Gastroesophageal sphincter (tissue), 4 donors: Measurements from ENCODE around the gene PDZD11. TPM values are rescaled to one million over a fixed set of nuclear protein-coding genes. Genes with fewer than 3 reads are reported as not detected.
"Not testable (repeated sequence)": the region's sequence is repeated elsewhere in the genome, so short reads cannot be mapped to it uniquely, and the experiment has no call there.

Experiments used
- ATAC-seq: fragments of 150-250 bp; one replicate; pipeline ENCODE4 v1.9.1; 2016; ENCODE audit warnings: mild to moderate bottlenecking, moderate library complexity
- H3K27ac ChIP-seq, 4 donors: fragments of 200-600 bp; sonication (generic) in 3 of 4; 1 replicate in 3 of 4; 2 replicates in 1 of 4; pipeline ENCODE4 v1.5.1; 2016 to 2019
- H3K27me3 ChIP-seq: fragments of 200-600 bp; sonication (generic); one replicate; pipeline ENCODE4 v1.5.1; 2019
- H3K36me3 ChIP-seq, 2 donors: fragments of 200-600 bp; sonication (generic); one replicate each; pipeline ENCODE4 v1.5.1; 2019; ENCODE audit warnings: control low read depth in 1 of 2
- H3K4me1 ChIP-seq, 3 donors: fragments of 200-600 bp; sonication (generic); 1 replicate in 2 of 3; 2 replicates in 1 of 3; pipeline ENCODE4 v1.5.1; 2016 to 2019; ENCODE audit warnings: control low read depth in 2 of 3
- H3K4me3 ChIP-seq, 2 donors: fragments of 200-600 bp; sonication (generic); one replicate each; pipeline ENCODE4 v1.5.1; 2019; ENCODE audit warnings: mild to moderate bottlenecking in 1 of 2, moderate library complexity in 1 of 2
- H3K9me3 ChIP-seq, 3 donors: fragments of 200-600 bp; sonication (generic); one replicate each; pipeline ENCODE4 v1.5.1; 2017 to 2019; ENCODE audit warnings: control low read depth in 2 of 3
- EP300 ChIP-seq: sonication (generic); formaldehyde crosslinking; IDR thresholded peaks from one replicate; pipeline ENCODE4 v1.6.1; 2017; ENCODE audit warnings: antibody characterized with exemption, mild to moderate bottlenecking
- POLR2A ChIP-seq, 2 donors: fragments of 450-650 bp; IDR thresholded peaks; one replicate each; pipeline ENCODE4 v1.6.1; 2017; ENCODE audit warnings: antibody characterized with exemption in 2 of 2, mild to moderate bottlenecking in 2 of 2, moderate library complexity in 1 of 2
- POLR2AphosphoS5 ChIP-seq: sonication (generic); formaldehyde crosslinking; IDR thresholded peaks from one replicate; pipeline ENCODE4 v1.6.1; 2017; ENCODE audit warnings: antibody characterized with exemption
- WGBS, 2 donors: methylation state at CpG; one replicate each; pipeline ENCODE4 v1.1.5; 2018; ENCODE audit warnings: low coverage in 1 of 2; 5-methylcytosine and 5-hydroxymethylcytosine counted together
- total RNA-seq, 4 donors: library from RNA; depleted of rRNA; stranded (reverse); fragments of >200 nt; gene quantifications; one replicate each; pipeline ENCODE4 v1.1.0, GENCODE V29; 2016
- TF ChIP-seq, protein P1 (sequence below), 4 experiments: fragments of 200-600 bp in 2 of 4; fragments of 450-650 bp in 2 of 4; sonication (generic) in 1 of 4; IDR thresholded peaks; one replicate each; pipeline ENCODE4 v1.5.1; 2017 to 2019; ENCODE audit warnings: antibody characterized with exemption in 4 of 4, mild to moderate bottlenecking in 2 of 4, moderate library complexity in 2 of 4

PDZD11 gene
- total RNA-seq, 4 donors from 2014 or later: 27.7 to 33.5 (median 32.3) TPM

GRCh38 chrX:70331161-70331560 lies 41.4 kb upstream of the PDZD11 start:
- TF ChIP-seq POLR2A (IDR thresholded peaks at IDR 0.05) (no peak), EP300 (no peak), POLR2AphosphoS5 (no peak)
- TF ChIP-seq, protein P1, sequence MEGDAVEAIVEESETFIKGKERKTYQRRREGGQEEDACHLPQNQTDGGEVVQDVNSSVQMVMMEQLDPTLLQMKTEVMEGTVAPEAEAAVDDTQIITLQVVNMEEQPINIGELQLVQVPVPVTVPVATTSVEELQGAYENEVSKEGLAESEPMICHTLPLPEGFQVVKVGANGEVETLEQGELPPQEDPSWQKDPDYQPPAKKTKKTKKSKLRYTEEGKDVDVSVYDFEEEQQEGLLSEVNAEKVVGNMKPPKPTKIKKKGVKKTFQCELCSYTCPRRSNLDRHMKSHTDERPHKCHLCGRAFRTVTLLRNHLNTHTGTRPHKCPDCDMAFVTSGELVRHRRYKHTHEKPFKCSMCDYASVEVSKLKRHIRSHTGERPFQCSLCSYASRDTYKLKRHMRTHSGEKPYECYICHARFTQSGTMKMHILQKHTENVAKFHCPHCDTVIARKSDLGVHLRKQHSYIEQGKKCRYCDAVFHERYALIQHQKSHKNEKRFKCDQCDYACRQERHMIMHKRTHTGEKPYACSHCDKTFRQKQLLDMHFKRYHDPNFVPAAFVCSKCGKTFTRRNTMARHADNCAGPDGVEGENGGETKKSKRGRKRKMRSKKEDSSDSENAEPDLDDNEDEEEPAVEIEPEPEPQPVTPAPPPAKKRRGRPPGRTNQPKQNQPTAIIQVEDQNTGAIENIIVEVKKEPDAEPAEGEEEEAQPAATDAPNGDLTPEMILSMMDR (IDR thresholded peaks at IDR 0.05): no peak
- WGBS, 2 donors: 56 to 100% methylated on average over 1 of the region's 1 CpG
- H3K9me3 ChIP-seq: no peaks in the 10 kb centered on the region

GRCh38 chrX:70324326-70324725 lies 34.6 kb upstream of the PDZD11 start:
- no peak for ATAC-seq
- 73 to 83% methylated on average over 2 of the region's 2 CpGs for WGBS, 2 donors
- no peaks in the 10 kb centered on the region for H3K36me3 ChIP-seq
- H3K9me3 ChIP-seq: no peaks in the 10 kb centered on the region
- no peak overlapping the region for H3K27ac ChIP-seq
- TF ChIP-seq, protein P1 (IDR thresholded peaks at IDR 0.05): no peak
- no peak for TF ChIP-seq EP300
- no peak for TF ChIP-seq POLR2AphosphoS5
- no peak for TF ChIP-seq POLR2A (IDR thresholded peaks at IDR 0.05)
- no peaks in the 10 kb centered on the region for H3K4me1 ChIP-seq
- no peak overlapping the region for H3K4me3 ChIP-seq
- H3K27me3 ChIP-seq: no peaks in the 10 kb centered on the region

More at GRCh38 chrX:70331161-70331560, 41.4 kb upstream of the PDZD11 start:
- H3K36me3 ChIP-seq: no peaks in the 10 kb centered on the region
- H3K4me1 ChIP-seq: no peaks in the 10 kb centered on the region
- no peak for ATAC-seq
- no peak overlapping the region for H3K4me3 ChIP-seq
- no peaks in the 10 kb centered on the region for H3K27me3 ChIP-seq
- H3K27ac ChIP-seq: no peak overlapping the region

DNA sequence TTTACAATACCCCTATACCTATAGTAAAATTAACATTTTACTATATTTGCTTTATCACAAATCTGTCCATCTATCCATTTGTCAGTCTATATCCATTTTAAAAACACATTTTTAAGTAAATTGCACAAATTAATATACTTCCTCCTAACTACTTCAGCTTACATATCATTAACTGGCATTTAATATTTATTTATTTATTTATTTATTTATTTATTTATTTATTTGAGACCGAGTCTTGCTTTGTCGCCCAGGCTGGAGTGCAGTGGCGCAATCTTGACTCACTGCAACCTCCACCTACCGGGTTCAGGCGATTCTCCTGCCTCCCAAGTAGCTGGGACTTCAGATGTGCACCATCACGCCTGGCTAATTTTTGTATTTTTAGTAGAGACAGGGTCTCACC lies 33.9 kb upstream of the PDZD11 start:
- H3K27ac ChIP-seq, ATAC-seq, H3K36me3 ChIP-seq, H3K27me3 ChIP-seq, H3K4me1 ChIP-seq, H3K4me3 ChIP-seq, H3K9me3 ChIP-seq: not testable (repeated sequence)
- WGBS, 2 donors: 91 to 100% methylated on average over 6 of the region's 6 CpGs

- ATAC-seq: no peak
- H3K4me3 ChIP-seq: no peak overlapping the region
- H3K27me3 ChIP-seq: no peaks in the 10 kb centered on the region
- H3K36me3 ChIP-seq: no peaks in the 10 kb centered on the region
- H3K27ac ChIP-seq: no peak overlapping the region
- H3K9me3 ChIP-seq: no peaks in the 10 kb centered on the region
- WGBS, 2 donors: 98% methylated on average over 4 of the region's 4 CpGs; no CpG with 5 or more reads in 1 of the 2 donors
- TF ChIP-seq EP300 (no peak), POLR2A (IDR thresholded peaks at IDR 0.05) (no peak), POLR2AphosphoS5 (no peak)
- TF ChIP-seq, protein P1 (IDR thresholded peaks at IDR 0.05): no peak
- no peaks in the 10 kb centered on the region for H3K4me1 ChIP-seq
Observed at GRCh38 chrX:70322784-70323183, 33.1 kb upstream of the PDZD11 start.

GRCh38 chrX:70313503-70313902 lies 23.8 kb upstream of the PDZD11 start:
- Histone ChIP-seq H3K4me1 (no peaks in the 10 kb centered on the region), H3K9me3 (no peaks in the 10 kb centered on the region), H3K4me3 (no peak overlapping the region), H3K36me3 (no peaks in the 10 kb centered on the region), H3K27me3 (no peaks in the 10 kb centered on the region), H3K27ac (no peak overlapping the region)
- TF ChIP-seq POLR2AphosphoS5: no peak
- TF ChIP-seq, protein P1 (IDR thresholded peaks at IDR 0.05): no peak
- TF ChIP-seq POLR2A (IDR thresholded peaks at IDR 0.05): no peak
- no peak for TF ChIP-seq EP300
- WGBS, 2 donors: 83% methylated on average over 1 of the region's 1 CpG; no CpG with 5 or more reads in 1 of the 2 donors
- no peak for ATAC-seq
